SK-N-MC (cell line): Measurements from ENCODE around the gene SPATC1L.

Experiments
- EZH2 ChIP-seq: fragments of 200-600 bp; sonication (generic); IDR thresholded peaks from one replicate; pipeline ENCODE4 v1.6.1; 2017; ENCODE audit warnings: antibody characterized with exemption
- FOXP2 ChIP-seq: optimal IDR thresholded peaks from 2 replicates; pipeline ENCODE3; 2011; ENCODE audit warnings: mild to moderate bottlenecking, moderate library complexity; ENCODE audit not compliant: insufficient read depth; ENCODE audit errors: extremely low read length, control extremely low read depth
- POLR2AphosphoS5 ChIP-seq: IDR thresholded peaks from 2 replicates; pipeline ENCODE4 v1.6.1; 2012; ENCODE audit warnings: mild to moderate bottlenecking, low read depth, low read length, borderline replicate concordance

GRCh38 chr21:46213620-46214286, 29.5 kb upstream of the SPATC1L start:
- no peak for TF ChIP-seq POLR2AphosphoS5
- TF ChIP-seq EZH2, result no peak
- TF ChIP-seq FOXP2, result no peak
